ENCODE results near the gene FMO5.
"Not testable (repeated sequence)": the region's sequence is repeated elsewhere in the genome, so short reads cannot be mapped to it uniquely, and the experiment has no call there.

Gene FMO5

GRCh38 chr1:147246910-147247655 is 21.9 kb upstream of the FMO5 start:
- Histone ChIP-seq H3K4me3 (ENCODE audit: low read length) (no peak overlapping the region), H3K4me1 (ENCODE audit: control insufficient read depth, low read depth, low read length) (peaks cover 31% of the 10 kb centered on the region), H3K27ac (ENCODE audit: low read length) (no peak overlapping the region), H3K9me3 (ENCODE audit: control insufficient read depth, low read depth, low read length) (no peaks in the 10 kb centered on the region), H3K36me3 (ENCODE audit: control insufficient read depth, low read depth, low read length) (peaks cover under 1% of the 10 kb centered on the region), H3K9ac (ENCODE audit: low read length) (no peak overlapping the region), H3K27me3 (ENCODE audit: control insufficient read depth, insufficient read depth, low read length) (no peaks in the 10 kb centered on the region)

- Histone ChIP-seq H3K9ac (ENCODE audit: low read length) (no peak overlapping the region), H3K36me3 (ENCODE audit: control insufficient read depth, low read depth, low read length) (no peaks in the 10 kb centered on the region), H3K27me3 (ENCODE audit: control insufficient read depth, insufficient read depth, low read length) (no peaks in the 10 kb centered on the region), H3K27ac (ENCODE audit: low read length) (no peak overlapping the region), H3K9me3 (ENCODE audit: control insufficient read depth, low read depth, low read length) (no peaks in the 10 kb centered on the region), H3K4me3 (ENCODE audit: low read length) (no peak overlapping the region), H3K4me1 (ENCODE audit: control insufficient read depth, low read depth, low read length) (peaks cover 31% of the 10 kb centered on the region)
These were observed 21.0 kb upstream of the FMO5 start for GRCh38 chr1:147246044-147246690.

GRCh38 chr1:147245586-147246021 is 20.5 kb upstream of the FMO5 start:
- Histone ChIP-seq H3K4me3 (ENCODE audit: low read length) (no peak overlapping the region), H3K9ac (ENCODE audit: low read length) (no peak overlapping the region), H3K27me3 (ENCODE audit: control insufficient read depth, insufficient read depth, low read length) (no peaks in the 10 kb centered on the region), H3K27ac (ENCODE audit: low read length) (no peak overlapping the region), H3K36me3 (ENCODE audit: control insufficient read depth, low read depth, low read length) (no peaks in the 10 kb centered on the region), H3K4me1 (ENCODE audit: control insufficient read depth, low read depth, low read length) (peaks cover 31% of the 10 kb centered on the region), H3K9me3 (ENCODE audit: control insufficient read depth, low read depth, low read length) (no peaks in the 10 kb centered on the region)

- Histone ChIP-seq H3K9ac (ENCODE audit: low read length) (no peak overlapping the region), H3K4me3 (ENCODE audit: low read length) (no peak overlapping the region), H3K27ac (ENCODE audit: low read length) (no peak overlapping the region), H3K4me1 (ENCODE audit: control insufficient read depth, low read depth, low read length) (peaks cover 27% of the 10 kb centered on the region), H3K9me3 (ENCODE audit: control insufficient read depth, low read depth, low read length) (no peaks in the 10 kb centered on the region), H3K27me3 (ENCODE audit: control insufficient read depth, insufficient read depth, low read length) (no peaks in the 10 kb centered on the region), H3K36me3 (ENCODE audit: control insufficient read depth, low read depth, low read length) (no peaks in the 10 kb centered on the region)
These were observed 20.0 kb upstream of the FMO5 start for GRCh38 chr1:147245129-147245528.

GRCh38 chr1:147243841-147244240 is 18.7 kb upstream of the FMO5 start:
- H3K27me3 ChIP-seq (ENCODE audit: control insufficient read depth, insufficient read depth, low read length): no peaks in the 10 kb centered on the region
- H3K9ac ChIP-seq (ENCODE audit: low read length): peak overlapping the region; percentile 90
- H3K36me3 ChIP-seq (ENCODE audit: control insufficient read depth, low read depth, low read length): no peaks in the 10 kb centered on the region
- H3K4me1 ChIP-seq (ENCODE audit: control insufficient read depth, low read depth, low read length): peaks cover 26% of the 10 kb centered on the region
- no peak overlapping the region for H3K27ac ChIP-seq (ENCODE audit: low read length)
- H3K9me3 ChIP-seq (ENCODE audit: control insufficient read depth, low read depth, low read length): no peaks in the 10 kb centered on the region
- H3K4me3 ChIP-seq (ENCODE audit: low read length): peak overlapping the region; percentile 98

GRCh38 chr1:147243228-147243685 is 18.1 kb upstream of the FMO5 start:
- H3K27me3 ChIP-seq (ENCODE audit: control insufficient read depth, insufficient read depth, low read length): no peaks in the 10 kb centered on the region
- peak overlapping the region; percentile 61 for H3K27ac ChIP-seq (ENCODE audit: low read length)
- peaks cover 26% of the 10 kb centered on the region for H3K4me1 ChIP-seq (ENCODE audit: control insufficient read depth, low read depth, low read length)

GRCh38 chr1:147242449-147243227 is 17.5 kb upstream of the FMO5 start, which contains the start of gene CHD1L:
TSS of gene CHD1L (plus strand) at chr1:147242684. CDS start at chr1:147242704, 20 bp downstream.
- peak within 1 kb of the TSS; percentile 90 for H3K9ac ChIP-seq (ENCODE audit: low read length)
- H3K27me3 ChIP-seq (ENCODE audit: control insufficient read depth, insufficient read depth, low read length): no peaks in the 10 kb centered on the region
- no peaks in the 10 kb centered on the region for H3K36me3 ChIP-seq (ENCODE audit: control insufficient read depth, low read depth, low read length)
- H3K9me3 ChIP-seq (ENCODE audit: control insufficient read depth, low read depth, low read length): no peaks in the 10 kb centered on the region
- peak within 1 kb of the TSS; percentile 61 for H3K27ac ChIP-seq (ENCODE audit: low read length)
- peak within 1 kb of the TSS; percentile 98 for H3K4me3 ChIP-seq (ENCODE audit: low read length)
- peaks cover 23% of the 10 kb centered on the region for H3K4me1 ChIP-seq (ENCODE audit: control insufficient read depth, low read depth, low read length)

More at GRCh38 chr1:147243228-147243685, 18.1 kb upstream of the FMO5 start:
- Histone ChIP-seq H3K36me3 (ENCODE audit: control insufficient read depth, low read depth, low read length) (no peaks in the 10 kb centered on the region), H3K9ac (ENCODE audit: low read length) (peak overlapping the region; percentile 90), H3K4me3 (ENCODE audit: low read length) (peak overlapping the region; percentile 98), H3K9me3 (ENCODE audit: control insufficient read depth, low read depth, low read length) (no peaks in the 10 kb centered on the region)

GRCh38 chr1:147241934-147242448 is 16.9 kb upstream of the FMO5 start:
- no peaks in the 10 kb centered on the region for H3K27me3 ChIP-seq (ENCODE audit: control insufficient read depth, insufficient read depth, low read length)
- no peak overlapping the region for H3K9ac ChIP-seq (ENCODE audit: low read length)
- no peak overlapping the region for H3K27ac ChIP-seq (ENCODE audit: low read length)
- H3K36me3 ChIP-seq (ENCODE audit: control insufficient read depth, low read depth, low read length): no peaks in the 10 kb centered on the region
- peaks cover 17% of the 10 kb centered on the region for H3K4me1 ChIP-seq (ENCODE audit: control insufficient read depth, low read depth, low read length)
- H3K9me3 ChIP-seq (ENCODE audit: control insufficient read depth, low read depth, low read length): no peaks in the 10 kb centered on the region
- peak overlapping the region; percentile 98 for H3K4me3 ChIP-seq (ENCODE audit: low read length)

- H3K4me3 ChIP-seq (ENCODE audit: low read length); H3K9ac ChIP-seq (ENCODE audit: low read length); H3K27ac ChIP-seq (ENCODE audit: low read length): not testable (repeated sequence)
These were observed 15.1 kb upstream of the FMO5 start for GRCh38 chr1:147240131-147240721.

GRCh38 chr1:147238925-147239820 is 14.0 kb upstream of the FMO5 start:
- Histone ChIP-seq H3K4me3 (ENCODE audit: low read length) (no peak overlapping the region), H3K27ac (ENCODE audit: low read length) (no peak overlapping the region), H3K9me3 (ENCODE audit: control insufficient read depth, low read depth, low read length) (no peaks in the 10 kb centered on the region), H3K36me3 (ENCODE audit: control insufficient read depth, low read depth, low read length) (no peaks in the 10 kb centered on the region), H3K4me1 (ENCODE audit: control insufficient read depth, low read depth, low read length) (peaks cover 6% of the 10 kb centered on the region), H3K27me3 (ENCODE audit: control insufficient read depth, insufficient read depth, low read length) (no peaks in the 10 kb centered on the region), H3K9ac (ENCODE audit: low read length) (no peak overlapping the region)

More at GRCh38 chr1:147240131-147240721, 15.1 kb upstream of the FMO5 start:
- H3K9me3 ChIP-seq (ENCODE audit: control insufficient read depth, low read depth, low read length); H3K36me3 ChIP-seq (ENCODE audit: control insufficient read depth, low read depth, low read length); H3K27me3 ChIP-seq (ENCODE audit: control insufficient read depth, insufficient read depth, low read length): not testable (repeated sequence)
- peaks cover 13% of the 10 kb centered on the region for H3K4me1 ChIP-seq (ENCODE audit: control insufficient read depth, low read depth, low read length)
